CD4-positive, alpha-beta T cell treated with Interleukin-17A for 4 hours (primary cell): ENCODE results near the gene DIAPH1.

Experiments used
- DNase-seq: peaks from one replicate; pipeline ENCODE4 v3.0.0-alpha.2; 2020; ENCODE audit warnings: mixed read lengths

DIAPH1 gene

GRCh38 chr5:141477044-141477575, 141.7 kb downstream of the DIAPH1 start:
- DNase-seq: no peak

- DNase-seq: peak; percentile 8
These were observed 142.5 kb downstream of the DIAPH1 start for GRCh38 chr5:141476132-141476911.

DNA sequence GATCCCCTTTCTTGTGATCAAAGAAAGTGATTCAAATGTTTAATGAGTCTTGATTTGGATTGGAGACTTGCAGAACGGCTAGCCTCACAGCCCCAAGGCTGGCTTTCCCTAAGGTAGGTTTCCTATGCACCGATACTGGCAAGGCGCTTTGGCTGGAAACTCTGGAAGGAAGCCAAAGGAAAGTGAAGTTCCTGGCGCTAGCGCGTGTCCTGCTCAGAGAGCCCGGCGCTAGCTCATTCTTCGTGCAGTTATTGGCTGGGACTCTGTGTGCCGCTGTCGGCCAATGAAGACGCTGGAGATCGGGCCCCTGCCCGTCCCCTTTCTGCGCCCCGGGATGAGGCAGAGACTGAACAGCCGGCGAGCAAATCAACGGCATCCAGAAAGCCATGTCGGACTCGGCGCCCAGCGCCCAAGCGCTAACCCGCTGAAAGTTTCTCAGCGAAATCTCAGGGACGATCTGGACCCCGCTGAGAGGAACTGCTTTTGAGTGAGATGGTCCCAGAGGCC, 143.1 kb downstream of the DIAPH1 start, which contains the start of gene PCDHGC3:
Gene PCDHGC3, plus strand, starts transcription at position 342 of the 507 bp plus-strand sequence. Its CDS starts 151 bp downstream, at position 493.
- DNase-seq: peak; percentile 53

DNA sequence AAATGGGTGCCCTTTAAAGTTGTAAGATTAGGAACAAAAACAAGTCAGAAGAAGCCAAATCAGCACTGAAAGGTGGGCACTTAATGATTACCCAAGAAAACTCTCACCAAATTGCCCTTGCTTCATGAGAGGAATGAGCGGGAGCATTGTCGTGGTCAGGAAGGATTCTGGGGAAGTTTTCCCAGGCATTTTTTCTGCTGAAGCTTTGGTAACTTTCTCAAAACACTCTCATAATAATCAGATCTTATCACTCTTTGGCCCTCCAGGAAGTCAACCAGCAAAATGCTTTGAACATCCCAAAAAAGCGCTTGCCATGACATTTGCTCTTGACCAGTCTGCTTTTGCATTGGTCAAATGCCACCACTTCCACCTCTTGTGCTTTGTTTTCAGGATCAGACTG, 153.4 kb downstream of the DIAPH1 start:
- DNase-seq: no peak
